PFSK-1 (cell line): ENCODE measurements around the gene SDK1.

Experiments
- FOXP2 ChIP-seq: optimal IDR thresholded peaks from 2 replicates; pipeline ENCODE3; 2011; ENCODE audit warnings: borderline replicate concordance, control low read depth, inconsistent platforms; ENCODE audit not compliant: insufficient read depth; ENCODE audit errors: extremely low read length, extremely low read depth
- POLR2AphosphoS5 ChIP-seq: IDR thresholded peaks from 2 replicates; pipeline ENCODE4 v1.6.1; 2012; ENCODE audit warnings: low read depth, mild to moderate bottlenecking, control low read depth, low read length, moderate library complexity
- SIN3A ChIP-seq: IDR thresholded peaks from 2 replicates; pipeline ENCODE4 v1.6.1; 2012; ENCODE audit warnings: mild to moderate bottlenecking, low read length, moderate library complexity, borderline replicate concordance; ENCODE audit not compliant: insufficient read depth
- TAF1 ChIP-seq: IDR thresholded peaks from 2 replicates; pipeline ENCODE4 v1.6.1; 2012; ENCODE audit warnings: low read length, control low read depth, borderline replicate concordance; ENCODE audit not compliant: insufficient read depth
- TF ChIP-seq, protein P1 (sequence below), 2 experiments: IDR thresholded peaks; 2 replicates each; pipeline versions ENCODE4 v1.6.1 to v1.8.0; 2011 to 2012; ENCODE audit warnings: low read depth in 2 of 2, low read length in 2 of 2, control low read depth in 1 of 2, inconsistent platforms in 1 of 2, mild to moderate bottlenecking in 1 of 2, moderate library complexity in 1 of 2; ENCODE audit not compliant: insufficient read depth in 1 of 2

Gene SDK1

DNA sequence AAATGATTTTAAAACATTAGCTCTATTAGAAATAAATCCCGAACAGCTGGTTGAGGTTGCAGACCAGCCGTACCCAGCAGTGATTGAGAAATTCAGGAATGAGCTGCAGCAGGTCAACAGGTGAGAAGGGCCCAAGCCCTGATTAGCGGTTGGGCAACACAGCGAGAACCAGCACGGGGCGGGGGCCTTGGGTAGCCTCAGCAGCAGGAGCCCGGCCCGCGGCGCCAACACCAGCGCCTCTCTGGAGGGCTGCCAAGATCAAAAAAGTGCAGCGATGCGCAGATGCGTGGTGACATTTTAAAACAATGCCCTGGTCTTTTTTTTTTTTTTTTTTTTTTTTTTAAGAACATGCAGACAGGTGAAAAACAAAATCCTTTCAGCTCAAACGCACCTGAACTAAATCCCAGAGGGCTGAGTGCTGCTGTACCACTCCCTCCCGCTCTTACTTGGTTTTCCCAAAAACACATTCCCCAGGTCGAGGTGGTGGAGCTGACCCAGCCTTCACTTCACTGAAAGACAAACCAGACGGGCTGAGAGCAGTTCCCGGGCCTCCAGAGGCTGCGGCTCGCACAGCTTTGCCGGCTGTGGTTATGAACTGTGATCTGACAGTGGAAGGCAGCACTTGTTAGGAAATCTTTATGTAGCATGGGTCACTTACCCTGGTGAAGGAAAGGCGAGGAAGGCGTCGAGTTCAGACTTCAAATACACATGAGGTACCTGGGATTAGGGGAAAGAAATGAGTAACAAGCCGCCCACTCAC is 579.4 kb downstream of the SDK1 start:
- TF ChIP-seq, protein P1, sequence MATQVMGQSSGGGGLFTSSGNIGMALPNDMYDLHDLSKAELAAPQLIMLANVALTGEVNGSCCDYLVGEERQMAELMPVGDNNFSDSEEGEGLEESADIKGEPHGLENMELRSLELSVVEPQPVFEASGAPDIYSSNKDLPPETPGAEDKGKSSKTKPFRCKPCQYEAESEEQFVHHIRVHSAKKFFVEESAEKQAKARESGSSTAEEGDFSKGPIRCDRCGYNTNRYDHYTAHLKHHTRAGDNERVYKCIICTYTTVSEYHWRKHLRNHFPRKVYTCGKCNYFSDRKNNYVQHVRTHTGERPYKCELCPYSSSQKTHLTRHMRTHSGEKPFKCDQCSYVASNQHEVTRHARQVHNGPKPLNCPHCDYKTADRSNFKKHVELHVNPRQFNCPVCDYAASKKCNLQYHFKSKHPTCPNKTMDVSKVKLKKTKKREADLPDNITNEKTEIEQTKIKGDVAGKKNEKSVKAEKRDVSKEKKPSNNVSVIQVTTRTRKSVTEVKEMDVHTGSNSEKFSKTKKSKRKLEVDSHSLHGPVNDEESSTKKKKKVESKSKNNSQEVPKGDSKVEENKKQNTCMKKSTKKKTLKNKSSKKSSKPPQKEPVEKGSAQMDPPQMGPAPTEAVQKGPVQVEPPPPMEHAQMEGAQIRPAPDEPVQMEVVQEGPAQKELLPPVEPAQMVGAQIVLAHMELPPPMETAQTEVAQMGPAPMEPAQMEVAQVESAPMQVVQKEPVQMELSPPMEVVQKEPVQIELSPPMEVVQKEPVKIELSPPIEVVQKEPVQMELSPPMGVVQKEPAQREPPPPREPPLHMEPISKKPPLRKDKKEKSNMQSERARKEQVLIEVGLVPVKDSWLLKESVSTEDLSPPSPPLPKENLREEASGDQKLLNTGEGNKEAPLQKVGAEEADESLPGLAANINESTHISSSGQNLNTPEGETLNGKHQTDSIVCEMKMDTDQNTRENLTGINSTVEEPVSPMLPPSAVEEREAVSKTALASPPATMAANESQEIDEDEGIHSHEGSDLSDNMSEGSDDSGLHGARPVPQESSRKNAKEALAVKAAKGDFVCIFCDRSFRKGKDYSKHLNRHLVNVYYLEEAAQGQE (IDR thresholded peaks at IDR 0.05; ENCODE audit: insufficient read depth in 1 of 2, low read depth in 2 of 2, low read length in 2 of 2) = no peak
- no peak for TF ChIP-seq TAF1

DNA sequence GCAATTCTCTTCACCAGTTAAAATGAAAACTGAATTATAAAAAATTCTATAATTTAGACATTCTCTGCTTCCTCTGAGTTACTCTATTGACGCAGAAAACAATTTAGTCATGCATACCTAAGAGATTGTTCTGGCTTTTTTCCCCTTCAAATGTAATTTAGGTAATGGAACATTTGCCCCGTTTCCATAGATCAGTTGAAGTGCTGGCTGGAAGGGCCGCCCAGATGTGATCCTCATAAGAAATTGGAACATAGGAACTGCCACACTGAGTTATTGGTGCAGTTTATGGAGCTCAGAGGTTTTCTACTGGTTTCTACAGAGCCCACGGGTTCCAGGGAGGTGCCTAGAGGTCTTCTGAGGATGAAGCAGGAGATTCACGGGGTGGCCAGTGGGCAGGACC is 581.7 kb downstream of the SDK1 start:
- TF ChIP-seq POLR2AphosphoS5 (no peak), SIN3A (no peak), FOXP2 (no peak), TAF1 (no peak)
- TF ChIP-seq, protein P1 (IDR thresholded peaks at IDR 0.05; ENCODE audit: insufficient read depth in 1 of 2, low read depth in 2 of 2, low read length in 2 of 2) = no peak

DNA sequence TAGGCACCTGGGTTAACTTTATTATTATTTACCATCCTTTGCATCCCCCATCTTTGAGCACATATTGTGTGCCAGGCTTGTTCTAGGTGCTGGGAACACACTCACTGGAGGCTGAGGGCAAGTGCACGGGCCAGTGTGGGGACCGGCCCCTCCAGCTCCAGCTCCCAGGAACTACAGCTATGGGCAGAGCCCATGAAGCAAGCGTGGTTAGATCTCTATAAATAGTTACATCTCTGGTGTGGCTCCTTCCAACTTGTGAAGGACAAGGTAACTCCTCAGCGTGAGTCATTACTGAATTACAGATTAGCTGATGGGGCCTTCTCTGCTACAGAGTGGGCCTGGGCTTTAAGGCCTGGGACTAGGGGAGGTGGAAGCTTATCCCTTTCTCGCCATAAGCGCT is 583.5 kb downstream of the SDK1 start:
- TF ChIP-seq TAF1 (no peak), SIN3A (no peak), POLR2AphosphoS5 (no peak), FOXP2 (no peak)
- TF ChIP-seq, protein P1 (IDR thresholded peaks at IDR 0.05; ENCODE audit: insufficient read depth in 1 of 2, low read depth in 2 of 2, low read length in 2 of 2) = no peak

DNA sequence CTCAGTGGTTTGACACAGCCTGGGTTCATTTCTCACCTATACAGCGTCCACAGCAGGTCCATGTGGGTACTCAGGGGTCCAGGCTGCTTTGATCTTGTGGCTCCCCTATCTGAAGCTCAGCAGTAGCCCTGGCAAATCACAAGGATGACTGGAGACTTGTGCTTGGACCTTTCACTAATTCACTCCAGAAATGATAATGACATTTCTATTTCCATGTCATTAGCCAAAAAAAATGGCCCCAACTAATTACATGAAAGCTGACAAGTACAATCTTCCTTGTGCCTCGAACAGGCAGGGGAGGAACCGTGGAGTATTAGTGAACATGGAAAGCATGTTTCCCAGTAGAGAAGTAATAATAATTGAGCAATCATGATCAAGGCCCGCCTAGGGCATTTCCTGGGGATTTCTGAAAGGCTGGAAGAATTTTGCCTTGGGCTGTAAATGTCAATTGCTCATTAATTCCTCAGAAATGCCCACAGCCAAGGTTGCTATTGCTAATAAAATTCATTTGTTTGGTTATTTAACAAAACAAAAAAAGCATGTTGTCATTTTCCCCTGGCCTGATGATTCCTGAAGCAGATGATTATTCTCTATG is 586.1 kb downstream of the SDK1 start:
- no peak for TF ChIP-seq POLR2AphosphoS5
- no peak for TF ChIP-seq FOXP2
- TF ChIP-seq, protein P1 (IDR thresholded peaks at IDR 0.05; ENCODE audit: insufficient read depth in 1 of 2, low read depth in 2 of 2, low read length in 2 of 2) = no peak
- TF ChIP-seq SIN3A = no peak
- no peak for TF ChIP-seq TAF1

DNA sequence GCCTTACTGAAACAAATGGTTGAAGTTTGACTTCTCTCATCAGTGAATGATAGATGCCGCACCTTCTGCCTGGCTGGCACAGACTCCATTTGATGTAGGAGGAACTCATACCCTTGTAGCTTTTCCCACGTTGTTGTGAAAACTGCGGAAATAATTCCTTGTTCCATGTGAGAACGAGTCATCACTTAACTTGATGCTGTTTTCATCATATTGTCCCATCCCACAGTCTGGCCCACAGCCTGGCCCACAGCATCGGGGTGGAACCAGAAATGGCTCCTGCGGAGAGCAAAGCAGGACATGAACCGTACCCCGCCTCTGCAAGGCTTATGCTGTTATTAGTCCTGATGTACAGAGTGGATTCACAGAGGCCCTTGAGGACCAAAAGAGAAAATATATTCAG is 587.0 kb downstream of the SDK1 start:
- no peak for TF ChIP-seq POLR2AphosphoS5
- TF ChIP-seq, protein P1 (IDR thresholded peaks at IDR 0.05; ENCODE audit: insufficient read depth in 1 of 2, low read depth in 2 of 2, low read length in 2 of 2) = no peak
- TF ChIP-seq FOXP2 = no peak
